ENCODE results near the gene HSPH1. TPM values are rescaled to one million over a fixed set of nuclear protein-coding genes. Genes with fewer than 3 reads are reported as not detected.

Gene HSPH1
- total and polyA plus RNA-seq, 10 of the 15 experiments (the other 5 are each of a cell fraction or from before 2014, with no cell fraction given), result 40.2 to 159 (median 92.6) TPM

- in situ Hi-C loops (cut with MboI) (loop anchor here (25.0 kb wide), 1 partner anchor 1388 kb away; the partner anchor contains the start of gene N4BP2L2), intact Hi-C loops (cut with micrococcal nuclease; ENCODE audit: unreplicated experiment) (loop anchor here (2.0 kb wide), 1 partner anchor 13 kb away; no protein-coding TSS in a partner anchor)
- TF ChIP-seq HSF1 (IDR thresholded peaks at IDR 0.05; ENCODE audit: low read depth, low read length), result no peak
- TF ChIP-seq POU2F2 (IDR thresholded peaks at IDR 0.05; ENCODE audit: borderline replicate concordance, low read depth, low read length), result no peak
- TF ChIP-seq TARDBP (IDR thresholded peaks at IDR 0.05; ENCODE audit: borderline replicate concordance), result no peak
- TF ChIP-seq IKZF1 (conservative IDR thresholded peaks at IDR 0.05), result no peak
- no peak for TF ChIP-seq CUX1 (IDR thresholded peaks at IDR 0.05; ENCODE audit: insufficient replicate concordance, low read depth, low read length)
- TF ChIP-seq CEBPB (IDR thresholded peaks at IDR 0.05; ENCODE audit: borderline replicate concordance in 1 of 2, low read depth in 2 of 2, low read length in 2 of 2), result no peak
- H3K27ac ChIP-seq (ENCODE audit: control insufficient read depth, insufficient read depth), result no peak overlapping the region
- DNase-seq (ENCODE audit: low read depth, low spot score) (no peak), FAIRE-seq (no peak), ATAC-seq (no peak)
- H3K36me3 ChIP-seq (ENCODE audit: control insufficient read depth in 2 of 2, insufficient read depth in 2 of 2, low read length in 1 of 2), result peaks cover 5 to 38% of the 10 kb centered on the region in 2 experiments
- no peaks in the 10 kb centered on the region for H4K20me1 ChIP-seq (ENCODE audit: control insufficient read depth, insufficient read depth)
- H3K4me2 ChIP-seq (ENCODE audit: control insufficient read depth, insufficient read depth), result no peak overlapping the region
- no peak overlapping the region for H2AFZ ChIP-seq (ENCODE audit: control insufficient read depth, low read depth, low read length)
- no peaks in the 10 kb centered on the region; the same call in 1 of the 2 replicates for H3K79me2 ChIP-seq (ENCODE audit: control insufficient read depth, insufficient read depth, low read length)
- BruUV-seq (replicated peaks), result no TSS peak
- no peaks in the 10 kb centered on the region for H3K9me3 ChIP-seq (replicated peaks; ENCODE audit: control insufficient read depth, insufficient read depth, low read length)
- H3K9ac ChIP-seq (ENCODE audit: control insufficient read depth, insufficient read depth, low read length), result no peak overlapping the region
- 95% methylated on average over 2 of the region's 2 CpGs for WGBS (ENCODE audit: insufficient coverage, insufficient replicate concordance, low lambda C conversion rate, missing lambda C conversion rate)
- CTCF ChIA-PET, result interaction anchor here (1.1 to 4.2 kb wide), 4 partner anchors 8 to 105 kb away, joined by 3 to 21 read pairs (median 4); no protein-coding TSS in a partner anchor
- RAD21 ChIA-PET (ENCODE audit: unreplicated experiment), result no interaction called here
- SMC1A ChIA-PET (ENCODE audit: uncharacterized antibody, unreplicated experiment), result interaction anchor here (0.8 to 4.2 kb wide), 4 partner anchors 10 to 52 kb away, joined by 3 to 22 read pairs (median 4); no protein-coding TSS in a partner anchor
- POLR2A ChIA-PET, result interaction anchor here (1.0 kb wide), 1 partner anchor 10 kb away, joined by 3 read pairs; no protein-coding TSS in a partner anchor
- no peak overlapping the region for H3K4me3 ChIP-seq
- no peaks in the 10 kb centered on the region for H3K27me3 ChIP-seq (replicated peaks in 1 of 2; ENCODE audit: control insufficient read depth in 2 of 2, insufficient read depth in 2 of 2, low read length in 1 of 2)
- no peaks in the 10 kb centered on the region for H3K4me1 ChIP-seq (ENCODE audit: control insufficient read depth, insufficient read depth, low read length)
Measured at GRCh38 chr13:31149604-31150003, 12.1 kb downstream of the HSPH1 start.
